GM11168 (cell line): ENCODE measurements around the gene NCEH1.

Experiments used
- in situ Hi-C: fragments of 300-500 bp; cut with MboI; formaldehyde crosslinking; loops from one replicate; pipeline ENCODE4 v1.12.0; 2022; ENCODE audit warnings: low sequenced_read_pairs; ENCODE audit not compliant: unreplicated experiment

The NCEH1 gene

DNA sequence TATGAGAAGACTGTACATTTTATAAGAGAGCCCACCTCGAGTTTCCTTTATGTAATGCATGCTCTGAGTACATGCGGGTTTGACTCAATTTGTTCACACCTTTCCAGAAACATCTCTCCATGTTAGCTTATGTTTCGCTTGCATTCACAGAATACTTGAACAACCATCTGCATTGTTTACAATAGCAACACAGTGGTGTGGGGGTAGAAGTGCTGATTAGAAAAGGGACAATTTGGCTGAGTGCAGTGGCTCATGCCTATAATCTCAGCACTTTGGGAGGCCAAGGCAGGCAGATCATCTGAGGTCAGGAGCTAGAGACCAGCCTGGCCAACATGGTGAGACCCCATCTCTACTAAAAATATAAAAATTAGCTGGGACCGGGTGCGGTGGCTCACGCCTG, 60.9 kb downstream of the NCEH1 start:
- in situ Hi-C loops: no loop called here

DNA sequence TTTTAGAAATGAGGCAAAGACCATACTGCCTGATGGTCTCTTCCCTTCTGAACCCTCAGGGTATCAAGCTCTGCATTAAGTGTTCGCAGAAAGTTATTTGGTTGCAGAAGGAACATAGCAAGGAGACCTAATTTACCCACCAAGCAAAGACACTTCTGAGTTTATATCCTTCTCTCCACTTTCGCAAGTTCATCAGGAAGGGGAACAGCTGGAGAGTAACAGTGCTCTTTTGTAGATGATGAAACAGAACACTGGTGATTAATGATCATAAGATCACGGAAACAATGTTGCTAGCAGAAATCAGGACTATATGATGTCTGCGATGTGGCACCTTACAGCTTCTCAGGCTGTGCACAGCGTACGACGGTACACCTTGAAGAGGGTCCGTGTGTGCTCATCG, 62.1 kb downstream of the NCEH1 start:
- in situ Hi-C loops: no loop called here

DNA sequence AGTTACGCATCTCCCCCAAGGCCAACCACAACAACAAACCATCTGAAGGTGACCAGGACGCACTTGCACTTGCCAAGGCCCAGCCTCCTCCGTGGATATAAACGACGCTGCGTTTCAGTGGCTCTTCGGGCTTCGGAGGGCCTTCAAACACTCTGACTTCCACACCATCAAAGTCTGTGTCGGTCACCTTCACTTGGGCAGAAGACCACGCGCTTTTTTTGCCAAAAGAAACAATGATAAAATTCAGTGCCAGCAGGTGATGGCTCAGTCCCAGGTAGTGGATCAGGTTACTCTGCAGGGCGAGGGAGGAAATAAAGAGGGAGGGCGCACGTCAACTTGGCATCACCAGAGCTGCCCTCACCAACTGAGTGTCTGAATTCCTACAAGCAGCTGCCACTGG, 63.0 kb downstream of the NCEH1 start:
- in situ Hi-C loops: no loop called here

GRCh38 chr3:172647080-172647479, 63.8 kb downstream of the NCEH1 start:
- in situ Hi-C loops: no loop called here

- in situ Hi-C loops: no loop called here
Observed at GRCh38 chr3:172646439-172647015, 64.3 kb downstream of the NCEH1 start.

DNA sequence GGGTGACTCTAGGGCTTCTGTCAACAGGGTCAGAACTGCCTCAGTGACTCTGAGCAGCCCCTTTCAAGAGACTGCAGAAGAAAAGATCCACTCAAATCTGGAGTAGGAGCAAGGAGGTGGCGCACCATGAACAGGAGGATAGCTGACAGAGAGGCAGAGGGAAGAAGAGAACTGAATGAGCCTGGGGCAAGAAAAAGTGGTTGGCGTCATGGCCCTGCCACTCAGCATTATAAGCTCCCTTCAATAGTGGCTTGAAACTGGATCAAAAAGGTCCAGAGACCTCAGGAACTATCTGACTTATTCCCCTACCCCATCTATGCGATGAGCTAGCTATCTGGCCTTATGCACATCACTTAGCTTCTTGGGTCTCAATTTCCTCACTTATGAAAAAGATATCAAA, 66.6 kb downstream of the NCEH1 start:
- in situ Hi-C loops: no loop called here

- in situ Hi-C loops: no loop called here
Observed at GRCh38 chr3:172643506-172644179, 67.2 kb downstream of the NCEH1 start.

GRCh38 chr3:172641291-172641690, 69.6 kb downstream of the NCEH1 start:
- in situ Hi-C loops: no loop called here

GRCh38 chr3:172640751-172641150, 70.1 kb downstream of the NCEH1 start:
- in situ Hi-C loops: no loop called here

- in situ Hi-C loops: no loop called here
Observed at GRCh38 chr3:172635588-172635987, 75.3 kb downstream of the NCEH1 start.

- in situ Hi-C loops: no loop called here
Observed at GRCh38 chr3:172634948-172635347, 75.9 kb downstream of the NCEH1 start.

GRCh38 chr3:172630316-172630715, 80.6 kb downstream of the NCEH1 start:
- in situ Hi-C loops: no loop called here

- in situ Hi-C loops: no loop called here
Observed at GRCh38 chr3:172629470-172629869, 81.4 kb downstream of the NCEH1 start.

DNA sequence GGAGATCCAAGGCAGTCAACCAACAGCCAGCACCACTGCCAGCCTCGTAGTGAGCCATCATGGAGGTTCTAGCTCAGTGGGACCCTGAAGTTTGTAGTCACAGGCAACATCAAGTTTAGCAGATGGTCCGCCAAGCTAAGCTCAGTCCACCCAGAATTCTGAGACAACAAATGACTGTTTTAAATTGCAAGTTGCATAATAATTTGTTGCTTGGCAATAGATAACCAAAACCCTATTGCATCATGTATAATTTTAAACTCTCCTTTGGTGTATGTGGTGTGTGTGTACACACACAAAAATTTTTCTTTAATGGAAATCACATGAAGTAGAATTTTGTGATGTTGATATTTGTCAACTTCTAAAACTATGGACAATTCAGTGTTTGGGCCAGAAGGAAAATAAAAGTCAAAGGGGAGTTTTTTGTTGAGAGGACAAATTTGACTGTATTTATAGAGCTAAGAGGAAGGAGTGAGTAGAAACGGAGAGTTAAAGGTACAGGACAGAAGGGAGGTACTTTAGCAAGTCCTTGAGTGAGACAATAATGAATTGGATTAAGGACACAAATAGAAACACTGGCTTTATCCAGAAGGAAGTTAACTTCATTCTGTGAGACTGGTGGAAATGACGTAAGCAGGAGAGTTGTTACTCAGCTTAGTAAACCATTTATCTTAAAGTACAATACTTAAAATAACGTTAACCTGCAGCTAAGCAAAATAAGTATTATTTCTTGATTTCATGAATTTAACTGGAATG, 83.6 kb downstream of the NCEH1 start:
- in situ Hi-C loops: no loop called here

- in situ Hi-C loops: no loop called here
Observed at GRCh38 chr3:172626021-172626640, 84.7 kb downstream of the NCEH1 start.

GRCh38 chr3:172625404-172625803, 85.5 kb downstream of the NCEH1 start:
- in situ Hi-C loops: no loop called here

- in situ Hi-C loops: no loop called here
Observed at GRCh38 chr3:172624999-172625398, 85.9 kb downstream of the NCEH1 start.

DNA sequence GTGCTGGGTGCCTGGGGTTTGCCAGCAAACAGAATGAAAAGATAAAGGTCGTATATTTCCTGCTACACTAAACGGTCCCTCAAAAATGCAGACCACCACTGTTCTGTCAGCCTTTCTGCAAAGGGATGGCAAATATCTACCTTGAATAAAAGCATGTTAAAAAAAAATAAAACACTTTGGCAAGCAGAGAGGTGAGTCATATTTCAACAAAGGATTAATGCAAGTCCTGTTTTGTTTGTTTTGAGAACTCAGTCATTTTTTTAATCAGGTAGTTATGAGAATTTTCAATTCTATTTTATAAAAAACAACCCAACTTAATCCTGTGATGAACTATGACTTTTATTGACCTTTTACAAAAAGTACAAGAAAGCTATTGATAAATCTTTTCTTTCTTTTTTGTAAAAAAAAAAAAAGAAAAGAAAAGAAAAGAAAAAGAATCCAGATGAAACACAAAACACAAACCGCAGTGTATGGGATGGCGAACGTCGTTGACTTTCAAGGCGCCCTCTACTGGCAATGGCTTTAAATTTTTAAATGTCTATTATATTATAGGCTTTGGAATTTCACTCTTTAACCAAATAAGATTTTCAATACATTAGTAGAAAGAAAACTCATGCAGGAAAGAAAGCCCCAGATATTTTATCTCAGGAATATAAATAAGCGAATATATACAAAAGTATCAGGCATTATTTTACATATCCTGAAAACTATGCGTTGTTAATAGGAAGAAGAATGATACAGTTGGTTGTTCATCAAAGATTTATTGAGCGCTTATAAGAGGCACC, 87.8 kb downstream of the NCEH1 start:
- in situ Hi-C loops: no loop called here

GRCh38 chr3:172622156-172622555, 88.7 kb downstream of the NCEH1 start:
- in situ Hi-C loops: no loop called here

DNA sequence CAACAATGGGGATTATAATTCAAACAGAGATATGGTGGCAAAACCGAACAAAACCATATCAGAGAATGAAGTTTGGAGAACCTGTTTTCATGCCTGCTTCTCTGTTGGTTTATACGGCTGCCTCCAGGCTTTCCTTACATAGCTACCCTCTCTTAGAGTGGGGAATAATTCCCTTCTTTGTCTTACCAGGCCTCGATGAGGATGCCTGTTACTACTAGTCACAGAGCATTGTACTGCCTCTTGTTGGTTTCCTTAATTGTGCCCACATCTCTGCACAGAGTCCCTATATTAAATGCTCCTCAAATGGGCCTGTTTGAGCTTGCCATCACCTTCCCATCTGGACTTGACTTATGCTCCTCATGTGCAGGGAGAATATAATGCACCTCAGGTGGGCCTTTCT, 92.9 kb downstream of the NCEH1 start:
- in situ Hi-C loops: no loop called here
